ENCODE measurements around the gene FFAR1.
"Not testable (repeated sequence)": the region's sequence is repeated elsewhere in the genome, so short reads cannot be mapped to it uniquely, and the experiment has no call there.

FFAR1 gene

DNA sequence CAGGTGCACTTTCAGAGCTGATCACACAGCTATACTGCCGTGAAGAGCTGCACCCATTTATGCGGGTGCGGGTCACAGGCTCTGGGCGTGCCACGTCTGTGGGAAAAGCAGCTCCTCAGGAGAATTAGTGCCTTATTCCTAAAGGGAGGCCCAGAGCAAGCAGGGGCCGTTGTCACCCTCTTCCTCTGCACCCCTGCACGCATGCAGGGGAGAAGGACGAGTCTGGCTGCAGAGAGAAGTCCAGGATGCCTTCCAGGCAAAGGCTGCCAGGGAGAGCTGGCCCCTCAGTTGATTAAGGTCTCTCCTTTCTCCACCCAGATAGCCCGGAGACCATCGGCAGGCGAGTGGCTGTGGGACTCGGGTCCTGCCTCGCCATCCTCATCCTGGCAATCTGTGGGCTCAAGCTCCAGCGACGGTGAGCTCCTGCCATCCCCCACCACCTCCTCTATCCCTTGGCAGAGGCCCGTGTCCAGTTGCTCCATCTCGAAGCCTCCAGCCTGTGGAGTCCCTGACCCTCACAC lies 3.1 kb upstream of the FFAR1 start:
- no peak for DNase-seq

DNA sequence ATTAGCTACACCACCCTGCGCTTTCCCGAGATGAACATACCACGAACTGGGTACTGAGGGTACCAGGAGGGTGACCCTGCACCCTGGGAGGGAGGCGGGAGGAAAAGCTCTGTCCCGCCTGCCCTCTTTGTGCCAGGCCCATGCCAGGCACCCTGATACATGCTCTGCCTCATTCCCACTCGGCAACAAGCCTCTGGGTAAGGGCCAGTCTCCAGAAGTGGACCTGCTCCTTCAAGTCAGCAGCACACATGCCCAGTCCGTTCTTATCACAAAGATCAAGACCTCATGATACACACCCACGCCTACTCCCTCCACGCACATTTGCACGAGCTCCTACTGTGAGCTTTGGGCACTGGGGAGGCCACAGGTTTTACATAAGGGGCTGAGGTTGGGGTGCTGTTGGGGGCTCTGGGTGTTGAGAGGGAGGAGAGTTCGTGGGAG lies 2.0 kb upstream of the FFAR1 start:
- no peak for DNase-seq

DNA sequence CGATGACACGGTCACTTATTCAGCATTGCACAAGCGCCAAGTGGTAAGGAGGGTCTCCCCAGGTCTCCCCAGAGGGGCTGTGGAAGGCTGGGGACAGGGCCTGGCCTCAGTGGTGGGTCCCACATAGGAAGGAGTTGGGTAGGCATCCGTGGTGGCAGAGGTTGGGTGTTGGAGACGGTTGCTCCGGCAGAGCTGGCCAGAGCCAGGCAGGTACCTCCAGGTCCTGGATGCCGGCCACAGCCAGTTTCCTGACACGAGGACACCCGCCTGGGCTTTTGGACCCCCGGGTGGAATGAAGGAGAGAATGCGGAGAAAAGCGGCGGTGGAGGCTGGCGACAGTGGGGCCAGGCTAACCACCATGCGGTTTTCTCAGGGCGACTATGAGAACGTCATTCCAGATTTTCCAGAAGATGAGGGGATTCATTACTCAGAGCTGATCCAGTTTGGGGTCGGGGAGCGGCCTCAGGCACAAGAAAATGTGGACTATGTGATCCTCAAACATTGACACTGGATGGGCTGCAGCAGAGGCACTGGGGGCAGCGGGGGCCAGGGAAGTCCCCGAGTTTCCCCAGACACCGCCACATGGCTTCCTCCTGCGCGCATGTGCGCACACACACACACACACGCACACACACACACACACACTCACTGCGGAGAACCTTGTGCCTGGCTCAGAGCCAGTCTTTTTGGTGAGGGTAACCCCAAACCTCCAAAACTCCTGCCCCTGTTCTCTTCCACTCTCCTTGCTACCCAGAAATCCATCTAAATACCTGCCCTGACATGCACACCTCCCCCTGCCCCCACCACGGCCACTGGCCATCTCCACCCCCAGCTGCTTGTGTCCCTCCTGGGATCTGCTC lies 1.3 kb upstream of the FFAR1 start:
- no peak for DNase-seq

DNA sequence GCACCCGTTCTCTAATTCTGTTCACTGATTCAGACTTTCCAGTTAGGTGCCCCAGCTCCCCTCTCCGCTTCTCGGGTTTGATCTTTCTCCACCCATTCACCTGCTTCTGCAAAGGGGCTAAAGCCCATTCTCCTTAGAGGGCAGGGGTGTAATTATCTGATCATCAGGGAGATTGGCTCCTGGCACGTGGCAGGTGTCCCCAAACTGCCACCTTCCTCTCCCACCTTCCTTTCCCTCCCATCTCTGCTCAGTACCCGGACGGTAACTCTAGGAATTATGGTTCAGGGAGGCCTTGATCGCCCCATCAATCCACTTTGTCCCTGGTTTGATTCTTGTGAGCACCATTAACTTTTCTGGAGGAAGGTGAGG lies 212 bp downstream of the FFAR1 start:
- DNase-seq, result no peak

DNA sequence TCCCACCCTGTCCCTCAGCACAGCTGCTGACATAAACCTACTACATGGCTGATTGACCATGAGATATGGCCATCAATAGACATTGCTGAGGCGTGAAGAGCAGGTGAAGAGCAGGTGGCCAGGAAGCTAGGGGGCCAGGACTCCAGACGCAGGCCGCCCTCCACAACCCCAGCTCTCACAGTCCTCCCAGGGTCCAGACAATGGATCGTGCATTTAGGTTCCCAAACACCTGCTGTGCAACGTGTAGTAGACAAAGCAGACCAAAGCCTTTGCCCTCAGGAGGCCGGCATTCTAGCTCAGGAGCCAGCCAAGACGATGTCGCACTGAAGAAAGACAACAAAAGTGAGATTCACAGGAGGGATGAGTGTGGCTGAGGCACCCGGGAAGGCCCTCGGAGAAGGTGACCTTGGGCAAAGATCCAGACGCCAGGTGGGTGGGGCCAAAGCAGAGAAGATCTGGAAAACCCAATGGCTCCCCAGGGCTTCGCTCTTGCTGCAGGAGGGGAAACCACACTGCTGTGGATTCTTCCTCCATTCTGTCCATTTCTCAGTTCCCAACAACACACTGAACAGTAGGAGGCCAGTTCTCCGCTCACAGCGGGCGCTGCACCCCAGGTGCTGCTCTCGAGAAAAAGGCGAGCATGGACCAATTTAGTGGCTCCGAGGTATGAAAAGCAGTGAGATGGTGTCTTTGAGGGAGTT lies 1.4 kb downstream of the FFAR1 start:
- DNase-seq, result no peak

DNA sequence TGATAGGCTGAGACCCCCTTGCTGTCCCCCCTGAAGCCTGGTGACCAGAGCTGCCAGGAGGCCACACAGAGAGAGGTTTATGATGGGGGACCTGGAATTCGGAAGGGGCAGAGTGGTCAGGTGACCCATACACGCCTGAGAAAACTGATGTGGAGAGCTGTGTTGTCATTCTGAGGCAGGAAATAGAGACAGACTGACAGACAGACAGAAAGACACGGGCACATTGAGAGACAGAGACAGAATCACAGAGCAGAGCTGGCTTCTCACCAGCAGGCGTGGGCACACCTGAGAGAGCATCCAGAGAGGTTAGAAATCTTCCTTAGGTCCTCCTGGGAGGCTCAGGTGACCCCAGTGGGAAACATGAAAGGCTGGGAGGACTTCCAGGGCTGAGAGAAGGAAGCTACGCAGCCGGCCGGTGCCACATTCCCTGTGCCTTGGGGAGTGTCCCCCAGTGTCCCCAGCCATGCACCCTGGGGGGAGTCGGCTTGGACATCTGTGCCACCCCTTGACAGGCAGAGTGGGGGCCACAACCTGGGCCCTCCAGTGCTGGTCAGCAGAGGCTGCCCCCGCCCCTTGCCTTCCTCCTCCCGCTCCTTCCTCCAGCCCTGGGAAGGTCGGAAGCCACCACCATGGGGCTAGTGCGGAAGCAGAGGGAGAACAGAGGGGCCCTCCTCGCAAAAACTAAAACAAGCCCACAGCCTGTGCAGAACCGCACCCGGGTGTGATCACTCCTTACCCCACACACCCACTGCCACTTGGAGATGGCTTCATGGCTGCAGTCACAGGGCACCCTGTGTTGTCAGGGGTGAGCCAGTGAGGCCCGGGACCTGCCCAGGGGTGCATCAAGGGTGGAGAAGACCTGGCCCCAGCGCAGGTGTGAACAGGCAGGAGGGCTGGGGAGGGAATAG lies 2.2 kb downstream of the FFAR1 start:
- no peak for DNase-seq

DNA sequence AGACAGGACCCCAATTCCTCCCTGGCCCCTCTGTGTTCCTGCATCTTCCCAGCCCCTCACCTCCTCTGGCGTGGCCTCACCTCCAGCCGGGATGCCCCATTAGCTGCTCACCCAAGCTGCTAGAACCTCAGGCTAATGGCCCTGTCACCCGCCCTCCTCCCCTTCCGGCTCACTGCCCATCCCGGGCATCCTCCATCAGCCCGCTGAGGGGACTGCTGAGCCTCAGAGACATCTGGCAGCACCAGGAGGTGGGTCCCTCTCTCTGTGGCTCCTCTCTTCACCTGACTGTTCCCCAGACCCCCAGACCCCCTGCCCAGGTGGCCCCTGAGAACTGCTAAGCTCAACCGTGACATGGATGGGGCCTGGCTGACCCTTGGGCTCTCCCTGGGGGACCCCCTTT lies 2.9 kb downstream of the FFAR1 start:
- DNase-seq, result no peak

DNA sequence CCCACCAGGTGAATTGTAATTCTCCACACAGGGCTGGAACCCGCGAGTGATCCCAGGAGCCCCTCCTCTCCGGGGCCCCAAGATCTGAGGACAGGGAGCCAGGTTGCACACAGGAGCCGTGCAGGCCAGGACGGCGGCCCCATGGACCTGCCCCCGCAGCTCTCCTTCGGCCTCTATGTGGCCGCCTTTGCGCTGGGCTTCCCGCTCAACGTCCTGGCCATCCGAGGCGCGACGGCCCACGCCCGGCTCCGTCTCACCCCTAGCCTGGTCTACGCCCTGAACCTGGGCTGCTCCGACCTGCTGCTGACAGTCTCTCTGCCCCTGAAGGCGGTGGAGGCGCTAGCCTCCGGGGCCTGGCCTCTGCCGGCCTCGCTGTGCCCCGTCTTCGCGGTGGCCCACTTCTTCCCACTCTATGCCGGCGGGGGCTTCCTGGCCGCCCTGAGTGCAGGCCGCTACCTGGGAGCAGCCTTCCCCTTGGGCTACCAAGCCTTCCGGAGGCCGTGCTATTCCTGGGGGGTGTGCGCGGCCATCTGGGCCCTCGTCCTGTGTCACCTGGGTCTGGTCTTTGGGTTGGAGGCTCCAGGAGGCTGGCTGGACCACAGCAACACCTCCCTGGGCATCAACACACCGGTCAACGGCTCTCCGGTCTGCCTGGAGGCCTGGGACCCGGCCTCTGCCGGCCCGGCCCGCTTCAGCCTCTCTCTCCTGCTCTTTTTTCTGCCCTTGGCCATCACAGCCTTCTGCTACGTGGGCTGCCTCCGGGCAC lies 3.9 kb downstream of the FFAR1 start:
- no peak for DNase-seq

DNA sequence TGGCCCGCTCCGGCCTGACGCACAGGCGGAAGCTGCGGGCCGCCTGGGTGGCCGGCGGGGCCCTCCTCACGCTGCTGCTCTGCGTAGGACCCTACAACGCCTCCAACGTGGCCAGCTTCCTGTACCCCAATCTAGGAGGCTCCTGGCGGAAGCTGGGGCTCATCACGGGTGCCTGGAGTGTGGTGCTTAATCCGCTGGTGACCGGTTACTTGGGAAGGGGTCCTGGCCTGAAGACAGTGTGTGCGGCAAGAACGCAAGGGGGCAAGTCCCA lies 4.4 kb downstream of the FFAR1 start:
- DNase-seq, result no peak

DNA sequence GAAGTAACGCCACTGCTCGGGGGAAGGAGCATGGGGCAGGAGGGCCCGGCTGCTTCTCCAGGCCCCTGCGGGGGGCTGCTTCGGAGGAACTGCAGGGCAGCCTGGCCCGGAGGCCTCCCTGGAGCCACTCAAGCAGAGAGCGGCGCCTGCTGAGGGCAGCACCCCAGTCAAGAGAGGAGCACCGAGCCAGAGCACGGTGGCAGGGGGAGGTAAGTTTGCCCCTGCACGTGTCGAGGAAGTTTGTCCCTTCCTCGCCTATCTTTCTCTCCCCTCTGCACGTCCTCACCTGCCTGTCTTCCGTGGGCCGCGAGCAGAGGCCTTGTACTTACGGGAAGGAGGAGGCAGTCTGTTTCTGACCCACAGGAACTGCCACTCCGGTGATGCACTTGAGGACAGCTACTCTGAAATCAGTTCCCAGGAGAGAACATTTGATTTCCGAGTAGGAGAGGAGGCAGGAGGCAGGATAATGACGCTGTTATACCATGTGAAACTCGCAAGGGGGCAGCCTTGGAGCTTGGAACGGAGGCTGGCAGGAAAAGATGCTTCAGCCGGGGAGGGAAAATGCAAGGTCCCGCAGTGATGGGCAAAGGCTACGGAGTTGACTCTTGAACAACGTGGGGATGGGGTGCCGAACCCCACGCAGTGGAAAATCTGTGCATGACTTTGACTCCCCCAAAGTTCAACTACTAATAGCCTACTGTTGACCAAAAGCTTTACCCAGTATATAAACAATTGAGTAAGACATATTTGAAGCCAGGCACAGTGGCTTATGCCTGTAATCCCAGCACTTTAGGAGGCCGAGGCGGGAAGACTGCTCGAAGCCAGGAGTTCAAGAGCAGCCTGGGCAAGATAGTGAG lies 5.0 kb downstream of the FFAR1 start:
- peak; percentile 78 for DNase-seq

DNA sequence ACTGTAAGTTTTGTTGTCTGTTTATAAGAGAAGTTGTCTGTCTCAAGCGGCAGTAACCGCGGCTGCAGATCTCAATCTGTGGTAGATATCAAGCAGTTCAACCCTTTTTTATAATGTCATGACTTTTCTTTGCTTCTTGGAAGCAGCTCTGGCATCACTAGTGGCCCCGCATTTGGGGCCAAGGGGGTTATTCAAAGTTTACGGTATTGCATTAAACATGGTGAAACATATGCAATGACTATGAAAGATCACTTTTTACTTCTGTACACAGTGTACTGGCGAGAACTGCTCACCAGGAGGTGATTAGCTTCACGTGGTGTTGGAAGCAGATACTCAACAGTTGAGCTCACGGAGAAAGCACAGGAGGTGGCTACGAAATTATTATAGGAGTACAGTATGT lies 5.9 kb downstream of the FFAR1 start:
- DNase-seq, result no peak

DNA sequence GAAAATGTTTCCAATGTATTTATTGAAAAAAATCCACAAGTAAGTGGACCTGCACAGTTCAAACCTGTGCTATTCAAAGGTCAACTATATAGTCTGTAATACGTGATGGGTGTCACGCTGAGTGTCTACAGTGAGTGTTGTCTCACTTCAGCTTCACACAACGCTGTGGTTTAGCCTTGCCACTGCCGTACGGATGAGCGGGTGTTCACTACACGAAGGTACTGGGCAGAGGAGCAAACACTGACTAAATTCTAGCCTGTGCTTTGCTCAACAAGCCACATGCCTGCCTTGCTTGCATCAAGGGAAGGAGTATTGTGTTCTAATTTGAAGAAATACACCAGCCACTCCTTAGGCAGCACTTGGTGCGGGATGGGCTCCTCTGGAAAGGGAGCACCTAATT lies 7.2 kb downstream of the FFAR1 start:
- DNase-seq, result no peak

DNA sequence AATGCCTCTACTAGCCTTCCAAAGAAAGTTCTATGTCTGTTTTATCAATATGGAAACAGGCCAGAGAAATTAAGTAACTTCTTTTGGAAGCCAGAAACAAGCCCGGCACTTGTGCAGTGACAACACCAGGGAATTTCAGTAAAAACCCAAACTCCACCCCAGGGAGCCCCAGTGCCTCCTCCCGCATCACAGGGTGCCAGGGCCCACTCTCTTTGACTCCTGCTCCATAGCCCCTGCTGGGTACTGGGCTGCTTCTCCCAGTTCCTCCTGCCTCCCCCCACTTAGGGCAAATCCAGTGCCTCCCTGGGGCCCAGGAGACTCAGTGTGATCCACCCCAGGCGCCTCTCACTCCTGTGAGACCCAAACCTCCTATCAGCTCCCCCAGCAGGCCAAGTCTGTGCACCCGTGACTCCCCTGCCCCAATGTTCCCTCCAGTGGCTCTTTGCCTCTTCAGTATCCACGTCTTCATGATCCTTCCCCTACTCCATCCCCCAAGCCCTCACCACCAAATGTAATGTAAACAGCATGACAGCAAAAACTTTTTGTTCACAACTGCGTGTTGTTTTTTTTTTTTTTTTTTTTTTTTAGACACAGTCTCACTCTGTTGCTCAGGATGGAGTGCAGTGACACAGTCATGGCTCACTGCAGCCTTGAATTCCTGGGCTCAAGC lies 8.2 kb downstream of the FFAR1 start:
- DNase-seq, result no peak

DNA sequence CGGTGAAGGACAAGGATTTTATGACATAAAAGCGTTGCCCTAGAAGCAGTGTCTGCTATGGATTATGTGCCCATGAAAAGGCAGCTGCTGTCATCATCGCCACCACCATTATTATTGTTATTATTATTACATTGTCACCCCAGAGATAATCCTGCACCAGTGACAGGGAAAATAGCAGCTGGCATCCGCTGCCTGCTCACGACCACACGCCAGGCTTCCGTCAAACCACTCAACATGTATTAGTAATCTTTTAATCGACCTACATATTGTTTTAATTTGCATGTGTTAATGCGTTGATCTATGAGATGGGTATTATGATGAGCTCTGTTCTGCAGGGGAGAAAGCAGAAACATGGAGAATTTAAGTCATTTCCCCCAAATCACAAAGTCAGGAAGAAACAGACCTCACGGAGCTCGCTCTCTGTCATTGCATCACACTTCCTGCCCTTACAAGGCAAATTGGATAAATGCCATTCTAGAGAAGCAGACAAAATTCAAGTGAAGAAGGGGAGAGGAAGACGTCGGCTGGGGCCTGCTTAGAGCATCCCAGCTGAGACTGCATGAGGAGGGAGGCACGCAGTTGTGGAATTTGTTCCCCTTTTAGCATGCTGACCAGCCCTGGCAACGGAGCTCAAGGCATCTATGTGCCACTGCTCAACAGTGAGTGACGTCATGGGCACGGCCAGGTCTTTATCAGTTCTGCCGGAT lies 10.3 kb downstream of the FFAR1 start, which contains the start of gene FFAR3:
Gene FFAR3 (plus strand): TSS at position 594 of the 707 bp plus-strand sequence. CDS start 431 bp downstream, outside the sequence.
- DNase-seq, result no peak

DNA sequence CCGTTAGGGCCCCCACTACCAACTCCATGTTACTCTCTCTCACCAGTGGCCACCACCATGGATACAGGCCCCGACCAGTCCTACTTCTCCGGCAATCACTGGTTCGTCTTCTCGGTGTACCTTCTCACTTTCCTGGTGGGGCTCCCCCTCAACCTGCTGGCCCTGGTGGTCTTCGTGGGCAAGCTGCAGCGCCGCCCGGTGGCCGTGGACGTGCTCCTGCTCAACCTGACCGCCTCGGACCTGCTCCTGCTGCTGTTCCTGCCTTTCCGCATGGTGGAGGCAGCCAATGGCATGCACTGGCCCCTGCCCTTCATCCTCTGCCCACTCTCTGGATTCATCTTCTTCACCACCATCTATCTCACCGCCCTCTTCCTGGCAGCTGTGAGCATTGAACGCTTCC lies 11.1 kb downstream of the FFAR1 start:
- DNase-seq, result not testable (repeated sequence)

DNA sequence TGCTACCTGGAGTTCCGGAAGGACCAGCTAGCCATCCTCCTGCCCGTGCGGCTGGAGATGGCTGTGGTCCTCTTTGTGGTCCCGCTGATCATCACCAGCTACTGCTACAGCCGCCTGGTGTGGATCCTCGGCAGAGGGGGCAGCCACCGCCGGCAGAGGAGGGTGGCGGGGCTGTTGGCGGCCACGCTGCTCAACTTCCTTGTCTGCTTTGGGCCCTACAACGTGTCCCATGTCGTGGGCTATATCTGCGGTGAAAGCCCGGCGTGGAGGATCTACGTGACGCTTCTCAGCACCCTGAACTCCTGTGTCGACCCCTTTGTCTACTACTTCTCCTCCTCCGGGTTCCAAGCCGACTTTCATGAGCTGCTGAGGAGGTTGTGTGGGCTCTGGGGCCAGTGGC lies 11.7 kb downstream of the FFAR1 start:
- not testable (repeated sequence) for DNase-seq

DNA sequence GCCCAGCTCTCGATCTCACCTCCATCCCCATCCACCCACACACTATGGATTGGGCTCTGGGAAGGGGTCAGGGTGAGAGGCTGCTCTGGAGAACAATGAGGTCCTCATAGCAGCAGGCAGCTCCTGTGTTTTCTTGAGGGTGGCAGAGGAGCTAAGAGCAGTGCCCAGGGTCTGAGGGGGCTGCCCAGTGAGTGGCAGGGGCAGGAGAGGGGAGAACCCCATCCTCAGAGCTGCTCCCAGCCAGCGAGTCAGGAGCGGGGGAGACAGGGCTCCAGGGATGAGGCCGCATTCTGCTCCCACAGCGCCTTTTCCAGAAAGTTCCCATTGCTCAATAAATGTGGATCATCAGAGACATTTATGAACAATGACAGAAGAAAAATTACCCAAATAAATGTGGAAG lies 12.4 kb downstream of the FFAR1 start:
- DNase-seq, result not testable (repeated sequence)

DNA sequence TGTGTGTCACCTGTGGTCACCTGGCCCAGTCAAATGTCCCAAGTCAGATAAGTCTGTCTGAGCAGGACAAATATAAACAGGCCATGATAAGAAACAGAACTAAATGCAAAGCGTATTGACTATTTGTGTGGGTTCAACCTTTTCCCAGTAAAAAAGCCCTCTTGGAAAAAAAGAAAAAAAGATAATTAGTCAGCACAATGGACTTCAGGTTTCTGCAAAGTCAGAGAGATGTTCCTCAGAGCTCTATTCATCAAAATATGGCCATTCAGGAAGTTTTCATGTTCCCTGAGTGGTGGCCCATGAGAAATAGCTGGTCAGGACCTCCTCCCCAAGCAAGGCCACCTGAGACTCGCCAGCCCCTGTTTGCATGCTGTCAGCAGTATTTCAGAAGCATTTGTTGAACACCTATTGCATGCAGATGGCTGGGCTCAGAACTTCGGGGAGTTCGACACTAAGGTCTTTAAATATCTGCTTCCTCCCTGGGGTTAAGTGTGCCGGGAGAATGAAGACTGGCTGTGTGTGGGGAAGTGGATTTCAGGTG lies 13.2 kb downstream of the FFAR1 start:
- DNase-seq, result no peak

DNA sequence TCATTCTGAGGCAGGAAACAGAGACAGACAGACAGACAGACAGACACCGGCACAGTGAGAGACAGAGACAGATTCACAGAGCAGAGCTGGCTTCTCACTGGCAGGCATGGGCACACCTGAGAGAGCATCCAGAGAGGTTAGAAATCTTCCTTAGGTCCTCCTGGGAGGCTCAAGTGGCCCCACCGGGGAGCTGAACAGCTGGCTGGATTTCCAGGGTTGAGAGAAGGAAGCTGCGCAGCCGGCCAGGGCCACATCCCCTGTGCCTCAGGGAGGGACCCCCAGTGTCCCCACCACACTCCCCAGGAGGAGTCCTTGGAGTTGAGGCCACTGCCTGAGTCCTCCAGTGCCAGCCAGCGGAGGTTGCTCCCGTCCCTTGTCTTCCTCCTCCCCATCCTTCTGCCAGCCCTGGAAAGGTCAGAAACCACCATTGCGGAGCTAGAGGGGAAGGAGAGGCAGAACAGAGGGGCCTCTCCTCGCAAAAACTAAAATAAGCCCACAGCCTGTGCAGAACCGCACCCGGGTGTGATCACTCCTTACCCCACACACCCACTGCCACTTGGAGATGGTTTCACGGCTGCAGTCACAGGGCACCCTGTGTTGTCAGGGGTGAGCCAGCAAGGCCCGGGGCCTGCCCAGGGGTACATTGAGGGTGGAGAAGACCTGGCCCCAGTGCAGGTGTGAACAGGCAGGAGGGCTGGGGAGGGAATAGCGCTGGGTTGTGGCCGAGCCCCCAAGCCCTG lies 14.7 kb downstream of the FFAR1 start:
- no peak for DNase-seq
